ENCODE results near the gene BCL2.

BCL2 gene

GRCh38 chr18:63284827-63285733 is 34.5 kb downstream of the BCL2 start:
- no peak for DNase-seq

- no peak for DNase-seq
These were observed 35.3 kb downstream of the BCL2 start for GRCh38 chr18:63284173-63284799.

- DNase-seq: no peak
These were observed 36.1 kb downstream of the BCL2 start for GRCh38 chr18:63283305-63284094.

GRCh38 chr18:63282793-63283192 is 36.8 kb downstream of the BCL2 start:
- DNase-seq: no peak

- no peak for DNase-seq
These were observed 46.2 kb downstream of the BCL2 start for GRCh38 chr18:63273222-63273927.

GRCh38 chr18:63272638-63273037 is 46.9 kb downstream of the BCL2 start:
- DNase-seq: no peak

- DNase-seq: no peak
These were observed 47.7 kb downstream of the BCL2 start for GRCh38 chr18:63271881-63272299.

GRCh38 chr18:63271148-63271547 is 48.4 kb downstream of the BCL2 start:
- no peak for DNase-seq

GRCh38 chr18:63267975-63268721 is 51.4 kb downstream of the BCL2 start:
- no peak for DNase-seq

- no peak for DNase-seq
These were observed 52.4 kb downstream of the BCL2 start for GRCh38 chr18:63266888-63267790.

- no peak for DNase-seq
These were observed 54.2 kb downstream of the BCL2 start for GRCh38 chr18:63265326-63265725.

- peak; percentile 80 for DNase-seq
These were observed 54.7 kb downstream of the BCL2 start for GRCh38 chr18:63264871-63265270.

GRCh38 chr18:63263444-63263843 is 56.1 kb downstream of the BCL2 start:
- DNase-seq: no peak

- no peak for DNase-seq
These were observed 56.9 kb downstream of the BCL2 start for GRCh38 chr18:63262369-63263335.

GRCh38 chr18:63261029-63261428 is 58.5 kb downstream of the BCL2 start:
- DNase-seq: no peak

- no peak for DNase-seq
These were observed 59.2 kb downstream of the BCL2 start for GRCh38 chr18:63260380-63260754.

- no peak for DNase-seq
These were observed 59.8 kb downstream of the BCL2 start for GRCh38 chr18:63259567-63260379.

GRCh38 chr18:63258749-63259566 is 60.6 kb downstream of the BCL2 start:
- no peak for DNase-seq

Data from NCI-H2029 treated with DMSO at 0.1 percent for 48 hours (cell line).